Measurements from ENCODE around the gene OR9G1. TPM values are rescaled to one million over a fixed set of nuclear protein-coding genes. Genes with fewer than 3 reads are reported as not detected.

OR9G1 gene
- total and polyA plus RNA-seq, 8 donors = not detected

DNA sequence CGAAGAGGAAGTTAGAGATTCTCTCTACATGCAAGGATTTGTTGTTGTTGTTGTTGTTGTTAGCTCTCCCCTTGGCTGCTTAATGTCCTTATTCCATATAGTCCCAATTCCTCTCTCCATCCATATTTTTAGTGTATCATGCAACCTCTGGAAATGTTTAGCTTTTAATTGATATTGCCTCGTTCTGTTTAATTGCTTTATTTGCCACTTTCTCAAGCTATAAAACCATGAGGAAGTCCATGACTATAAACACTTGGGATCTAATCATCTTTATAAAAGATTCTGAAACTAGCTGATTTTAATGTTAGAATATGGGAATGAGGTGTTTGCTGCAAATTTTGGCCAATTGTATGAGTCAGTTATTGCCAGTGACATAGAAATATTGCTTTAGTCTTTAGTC is 5.5 kb upstream of the OR9G1 start:
- Histone ChIP-seq H3K27ac (no peak overlapping the region), H3K4me1 (no peaks in the 10 kb centered on the region), H3K36me3 (no peaks in the 10 kb centered on the region), H3K4me3 (no peak overlapping the region), H3K27me3 (no peaks in the 10 kb centered on the region), H3K9me3 (no peaks in the 10 kb centered on the region)
- no peak for TF ChIP-seq CTCF (IDR thresholded peaks at IDR 0.05)
- DNase-seq = no peak
- no peak for FAIRE-seq
- intact Hi-C loops (cut with DNase I) = no loop called here
- 56 to 75% methylated on average over 2 of the region's 2 CpGs for WGBS, 2 donors
- no peak for ATAC-seq

DNA sequence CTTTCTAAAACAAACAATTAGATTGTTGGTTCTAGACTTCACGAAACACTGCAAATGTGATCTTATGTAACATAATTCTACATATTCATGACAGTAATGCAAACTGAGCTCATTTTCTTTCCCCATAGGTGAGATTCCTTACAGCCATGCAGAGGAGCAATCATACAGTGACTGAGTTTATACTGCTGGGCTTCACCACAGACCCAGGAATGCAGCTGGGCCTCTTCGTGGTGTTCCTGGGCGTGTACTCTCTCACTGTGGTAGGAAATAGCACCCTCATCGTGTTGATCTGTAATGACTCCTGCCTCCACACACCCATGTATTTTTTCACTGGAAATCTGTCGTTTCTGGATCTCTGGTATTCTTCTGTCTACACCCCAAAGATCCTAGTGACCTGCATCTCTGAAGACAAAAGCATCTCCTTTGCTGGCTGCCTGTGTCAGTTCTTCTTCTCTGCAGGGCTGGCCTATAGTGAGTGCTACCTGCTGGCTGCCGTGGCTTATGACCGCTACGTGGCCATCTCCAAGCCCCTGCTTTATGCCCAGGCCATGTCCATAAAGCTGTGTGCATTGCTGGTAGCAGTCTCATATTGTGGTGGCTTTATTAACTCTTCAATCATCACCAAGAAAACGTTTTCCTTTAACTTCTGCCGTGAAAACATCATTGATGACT is 1.5 kb downstream of the OR9G1 start:
- no peaks in the 10 kb centered on the region for H3K36me3 ChIP-seq
- intact Hi-C loops (cut with DNase I) = no loop called here
- no peaks in the 10 kb centered on the region for H3K4me1 ChIP-seq
- FAIRE-seq = no peak
- no peak overlapping the region for H3K4me3 ChIP-seq
- no peaks in the 10 kb centered on the region for H3K9me3 ChIP-seq
- peak in 1 of 6 donors; percentile 27 for DNase-seq
- WGBS, 2 donors = 47 to 54% methylated on average over 10 of the region's 10 CpGs
- no peaks in the 10 kb centered on the region for H3K27me3 ChIP-seq
- ATAC-seq = no peak
- no peak for TF ChIP-seq CTCF (IDR thresholded peaks at IDR 0.05)
- no peak overlapping the region for H3K27ac ChIP-seq

- 53 to 60% methylated on average over 8 of the region's 8 CpGs for WGBS, 2 donors
- H3K9me3 ChIP-seq = no peaks in the 10 kb centered on the region
- no peak overlapping the region for H3K27ac ChIP-seq
- FAIRE-seq (no peak), ATAC-seq (no peak), DNase-seq (peak in 1 of 6 donors; percentile 26)
- no peaks in the 10 kb centered on the region for H3K27me3 ChIP-seq
- H3K36me3 ChIP-seq = no peaks in the 10 kb centered on the region
- TF ChIP-seq CTCF (IDR thresholded peaks at IDR 0.05) = no peak
- H3K4me1 ChIP-seq = no peaks in the 10 kb centered on the region
- intact Hi-C loops (cut with DNase I) = no loop called here
- no peak overlapping the region for H3K4me3 ChIP-seq
Observed at GRCh38 chr11:56700914-56701485, 2.1 kb downstream of the OR9G1 start.

- H3K27ac ChIP-seq = no peak overlapping the region
- H3K9me3 ChIP-seq = no peaks in the 10 kb centered on the region
- H3K27me3 ChIP-seq = no peaks in the 10 kb centered on the region
- ATAC-seq (no peak), DNase-seq (no peak), FAIRE-seq (no peak)
- no peak for TF ChIP-seq CTCF (IDR thresholded peaks at IDR 0.05)
- intact Hi-C loops (cut with DNase I) = no loop called here
- 36 to 43% methylated on average over 1 of the region's 1 CpG for WGBS, 2 donors
- no peaks in the 10 kb centered on the region for H3K4me1 ChIP-seq
- H3K36me3 ChIP-seq = no peaks in the 10 kb centered on the region
- H3K4me3 ChIP-seq = no peak overlapping the region
Observed at GRCh38 chr11:56705784-56706396, 7.0 kb downstream of the OR9G1 start.

DNA sequence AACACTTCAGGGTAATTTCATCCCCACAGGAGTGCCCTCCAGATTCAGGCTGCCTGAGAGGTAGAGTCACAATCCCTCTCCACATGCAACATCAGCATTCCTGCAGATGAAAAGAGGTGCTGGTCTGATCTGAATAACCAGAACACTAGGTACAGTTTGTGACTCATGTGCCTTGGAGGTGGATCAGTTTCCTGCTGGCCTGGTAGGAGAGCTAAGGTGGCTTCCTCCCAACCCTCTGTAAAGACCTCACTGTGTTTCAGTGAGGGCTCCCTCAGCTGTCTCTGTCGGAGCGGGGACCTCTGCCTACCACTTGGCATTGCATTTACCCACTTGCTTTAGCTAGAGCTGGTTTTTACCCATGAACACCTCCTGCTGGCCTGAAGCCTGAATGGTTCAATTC is 7.6 kb downstream of the OR9G1 start:
- H3K4me1 ChIP-seq = no peaks in the 10 kb centered on the region
- DNase-seq (no peak), FAIRE-seq (no peak), ATAC-seq (no peak)
- H3K27me3 ChIP-seq = no peaks in the 10 kb centered on the region
- H3K4me3 ChIP-seq = no peak overlapping the region
- TF ChIP-seq CTCF (IDR thresholded peaks at IDR 0.05) = no peak
- no peaks in the 10 kb centered on the region for H3K9me3 ChIP-seq
- WGBS, 2 donors = 77 to 80% methylated on average over 2 of the region's 2 CpGs
- intact Hi-C loops (cut with DNase I) = no loop called here
- H3K36me3 ChIP-seq = no peaks in the 10 kb centered on the region
- H3K27ac ChIP-seq = no peak overlapping the region

All from pancreas (tissue), 10 donors.